ENCODE data around the gene SNX9.

Gene SNX9

DNA sequence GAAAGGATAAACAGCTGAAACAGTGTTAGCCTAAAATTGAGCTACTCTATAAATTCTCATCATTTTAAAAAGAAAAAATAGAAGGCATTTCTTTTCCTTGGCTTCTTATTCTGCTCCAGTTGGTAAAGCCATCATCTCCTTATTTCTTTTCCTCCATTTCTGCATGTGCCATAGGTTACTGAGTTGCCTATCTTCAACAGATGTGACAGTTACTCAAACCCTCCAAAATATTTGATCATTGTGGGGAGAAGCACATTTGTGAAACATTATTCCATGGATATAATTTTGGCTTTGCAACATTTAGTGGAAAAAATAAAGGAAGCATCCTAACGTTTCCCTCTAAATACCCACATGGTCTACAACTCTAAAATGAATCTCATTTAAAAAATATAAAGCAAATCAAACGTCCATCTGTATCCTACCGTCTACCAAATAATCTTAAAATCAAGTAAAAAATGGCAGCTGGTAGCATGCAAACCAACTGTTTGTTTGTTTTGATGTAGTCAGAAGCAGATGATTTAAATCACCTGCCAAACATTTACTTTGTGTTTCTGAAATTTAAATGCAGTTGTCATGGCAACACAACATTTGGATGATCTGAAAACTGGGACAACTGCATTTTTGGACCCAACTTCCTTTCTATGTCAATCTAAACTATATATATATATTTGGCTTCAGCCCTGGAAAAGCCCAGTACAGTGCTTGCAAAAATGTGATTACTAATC is 16.8 kb upstream of the SNX9 start:
- Histone ChIP-seq H3K36me3 (ENCODE audit: control insufficient read depth in 1 of 2, insufficient read depth in 2 of 2, low read length in 2 of 2) (no peaks in the 10 kb centered on the region), H3K27me3 (ENCODE audit: low read depth, low read length) (no peaks in the 10 kb centered on the region), H3K9me3 (ENCODE audit: control insufficient read depth in 1 of 2, low read length in 2 of 2) (peaks cover 0 to 4% of the 10 kb centered on the region in 2 donors), H3K4me3 (ENCODE audit: low read depth in 1 of 2, low read length in 2 of 2) (no peak overlapping the region), H3K27ac (ENCODE audit: low read length) (no peak overlapping the region), H3K4me1 (ENCODE audit: control insufficient read depth in 1 of 2, insufficient read depth in 2 of 2, low read length in 2 of 2) (no peaks in the 10 kb centered on the region)

DNA sequence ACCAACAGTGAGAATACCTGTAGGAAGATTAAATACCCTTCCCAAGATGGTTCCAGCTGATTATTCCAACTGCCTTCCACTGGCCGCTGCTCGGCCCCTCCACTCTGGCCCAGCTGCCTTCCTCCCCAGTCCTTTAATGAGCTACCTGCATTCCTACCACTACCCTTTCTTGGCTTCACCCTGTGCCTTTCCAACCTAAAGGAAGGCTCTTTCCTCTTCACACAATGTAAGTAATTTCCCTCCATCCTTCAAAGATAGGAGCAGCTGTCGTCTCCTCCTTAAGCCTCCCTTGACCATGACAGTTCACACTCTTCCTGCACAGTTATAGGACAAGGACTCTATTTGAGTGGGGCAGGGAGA is 16.2 kb upstream of the SNX9 start:
- Histone ChIP-seq H3K27ac (ENCODE audit: low read length) (no peak overlapping the region), H3K9me3 (ENCODE audit: control insufficient read depth in 1 of 2, low read length in 2 of 2) (peaks cover 0 to 4% of the 10 kb centered on the region in 2 donors)

DNA sequence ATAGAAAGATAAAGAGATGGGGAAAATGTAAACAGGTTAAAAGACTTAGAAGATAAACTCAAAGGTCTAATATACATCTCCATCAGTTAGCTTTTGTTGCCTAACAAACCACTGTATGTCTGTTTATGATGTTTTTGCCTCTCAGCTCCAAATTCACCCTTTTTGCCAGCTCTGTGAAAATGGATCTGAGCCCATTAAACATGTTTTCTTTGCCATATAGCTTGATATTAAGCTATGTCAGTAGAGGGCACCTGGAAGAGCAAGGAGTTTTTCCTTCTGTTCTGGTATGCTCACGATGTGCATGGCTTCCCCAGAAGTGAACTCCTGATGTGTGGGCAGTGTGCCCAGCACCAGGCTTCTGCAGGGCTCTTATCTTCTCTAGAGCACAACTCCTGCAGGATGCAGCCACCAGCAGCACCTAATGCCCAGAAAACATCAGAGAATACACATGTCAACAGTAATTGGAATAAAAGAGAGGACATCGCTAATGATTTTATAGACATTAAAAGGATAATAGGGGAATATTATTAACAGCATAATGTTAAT is 14.6 kb upstream of the SNX9 start:
- Histone ChIP-seq H3K4me3 (ENCODE audit: low read depth in 1 of 2, low read length in 2 of 2) (no peak overlapping the region), H3K36me3 (ENCODE audit: control insufficient read depth in 1 of 2, insufficient read depth in 2 of 2, low read length in 2 of 2) (no peaks in the 10 kb centered on the region), H3K27ac (ENCODE audit: low read length) (no peak overlapping the region), H3K4me1 (ENCODE audit: control insufficient read depth in 1 of 2, insufficient read depth in 2 of 2, low read length in 2 of 2) (peaks cover 0 to 5% of the 10 kb centered on the region in 2 donors), H3K27me3 (ENCODE audit: low read depth, low read length) (no peaks in the 10 kb centered on the region), H3K9me3 (ENCODE audit: control insufficient read depth in 1 of 2, low read length in 2 of 2) (peaks cover 0 to 4% of the 10 kb centered on the region in 2 donors)

More for the DNA sequence above, 16.2 kb upstream of the SNX9 start:
- H3K4me3 ChIP-seq (ENCODE audit: low read depth in 1 of 2, low read length in 2 of 2) = no peak overlapping the region
- no peaks in the 10 kb centered on the region for H3K27me3 ChIP-seq (ENCODE audit: low read depth, low read length)
- H3K4me1 ChIP-seq (ENCODE audit: control insufficient read depth in 1 of 2, insufficient read depth in 2 of 2, low read length in 2 of 2) = no peaks in the 10 kb centered on the region
- no peaks in the 10 kb centered on the region for H3K36me3 ChIP-seq (ENCODE audit: control insufficient read depth in 1 of 2, insufficient read depth in 2 of 2, low read length in 2 of 2)

DNA sequence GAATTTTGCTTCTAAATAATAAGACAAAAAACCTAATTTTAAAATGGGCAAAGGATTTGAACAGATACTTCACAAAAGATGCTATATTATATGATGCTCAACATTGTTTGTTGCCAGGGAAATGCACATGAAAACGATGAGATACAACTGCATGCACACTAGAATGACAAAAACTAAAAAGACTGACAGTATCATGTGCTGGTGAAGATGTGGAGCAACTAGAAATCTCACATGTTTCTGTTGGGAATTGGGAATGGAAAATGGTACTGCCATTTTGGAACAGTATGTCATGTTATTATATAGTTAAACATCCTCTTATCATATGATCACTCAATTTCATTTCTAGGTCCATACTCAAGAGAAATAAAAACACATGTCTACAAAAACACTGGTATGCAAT is 13.4 kb upstream of the SNX9 start:
- H3K4me1 ChIP-seq (ENCODE audit: control insufficient read depth in 1 of 2, insufficient read depth in 2 of 2, low read length in 2 of 2) = peaks cover 0 to 8% of the 10 kb centered on the region in 2 donors
- no peaks in the 10 kb centered on the region for H3K27me3 ChIP-seq (ENCODE audit: low read depth, low read length)
- H3K36me3 ChIP-seq (ENCODE audit: control insufficient read depth in 1 of 2, insufficient read depth in 2 of 2, low read length in 2 of 2) = no peaks in the 10 kb centered on the region
- H3K4me3 ChIP-seq (ENCODE audit: low read depth in 1 of 2, low read length in 2 of 2) = no peak overlapping the region
- no peak overlapping the region for H3K27ac ChIP-seq (ENCODE audit: low read length)
- peaks cover 0 to 4% of the 10 kb centered on the region in 2 donors for H3K9me3 ChIP-seq (ENCODE audit: control insufficient read depth in 1 of 2, low read length in 2 of 2)

DNA sequence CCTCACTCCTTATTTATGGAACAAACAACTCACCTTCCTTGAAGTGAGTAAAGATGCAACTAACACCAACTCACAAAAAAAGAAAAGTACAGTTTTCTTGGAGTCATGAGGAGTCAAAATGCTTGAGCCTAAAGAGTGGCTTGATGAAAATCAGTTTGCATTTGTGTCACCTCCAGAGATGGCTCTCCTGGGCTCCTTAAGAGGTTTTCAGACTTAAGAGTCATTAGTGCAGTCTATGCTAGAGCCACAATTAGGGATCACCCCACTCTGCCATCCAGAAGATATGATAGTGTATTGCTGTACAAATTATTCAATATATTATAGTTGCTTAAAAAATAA is 11.9 kb upstream of the SNX9 start:
- H3K4me1 ChIP-seq (ENCODE audit: control insufficient read depth in 1 of 2, insufficient read depth in 2 of 2, low read length in 2 of 2) = peaks cover 0 to 8% of the 10 kb centered on the region in 2 donors
- H3K27ac ChIP-seq (ENCODE audit: low read length) = no peak overlapping the region
- H3K4me3 ChIP-seq (ENCODE audit: low read depth in 1 of 2, low read length in 2 of 2) = no peak overlapping the region
- peaks cover 0 to 4% of the 10 kb centered on the region in 2 donors for H3K9me3 ChIP-seq (ENCODE audit: control insufficient read depth in 1 of 2, low read length in 2 of 2)
- H3K27me3 ChIP-seq (ENCODE audit: low read depth, low read length) = no peaks in the 10 kb centered on the region
- H3K36me3 ChIP-seq (ENCODE audit: control insufficient read depth in 1 of 2, insufficient read depth in 2 of 2, low read length in 2 of 2) = no peaks in the 10 kb centered on the region

DNA sequence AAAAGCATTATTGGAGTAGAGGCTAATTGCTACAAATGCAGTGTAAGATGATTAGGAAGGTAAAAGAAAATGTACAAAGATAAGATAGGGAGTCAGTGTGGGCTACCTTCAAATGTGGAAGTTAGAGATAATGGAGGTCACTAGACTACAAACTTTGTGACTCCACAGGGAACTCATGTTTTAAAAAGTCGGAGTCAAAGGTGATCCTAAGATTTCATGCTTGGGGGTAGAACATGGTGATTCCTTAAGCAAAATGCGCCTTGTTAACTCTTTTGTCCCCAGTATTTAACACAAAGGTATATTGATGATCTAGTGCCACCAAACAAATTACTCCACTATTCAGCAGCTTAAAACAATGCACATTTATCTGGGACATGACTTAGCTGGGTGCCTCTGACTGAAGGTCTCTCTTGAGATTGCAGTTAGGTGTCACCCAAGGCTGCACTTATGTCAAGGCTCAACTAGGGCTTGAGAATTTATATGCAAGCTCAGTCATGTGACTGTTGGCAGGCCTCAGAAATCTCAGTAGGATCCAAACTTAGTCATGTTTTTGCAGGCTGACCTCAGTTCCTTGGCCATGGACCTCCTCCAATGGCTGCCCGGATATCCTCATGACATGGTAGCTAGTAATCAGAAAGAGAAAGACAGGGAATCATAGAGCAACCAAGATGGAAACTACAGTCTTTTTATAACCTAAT is 11.4 kb upstream of the SNX9 start:
- H3K27ac ChIP-seq (ENCODE audit: low read length) = no peak overlapping the region
- H3K4me1 ChIP-seq (ENCODE audit: control insufficient read depth in 1 of 2, insufficient read depth in 2 of 2, low read length in 2 of 2) = peaks cover 0 to 8% of the 10 kb centered on the region in 2 donors
- no peaks in the 10 kb centered on the region for H3K36me3 ChIP-seq (ENCODE audit: control insufficient read depth in 1 of 2, insufficient read depth in 2 of 2, low read length in 2 of 2)
- H3K4me3 ChIP-seq (ENCODE audit: low read depth in 1 of 2, low read length in 2 of 2) = no peak overlapping the region
- peaks cover 0 to 4% of the 10 kb centered on the region in 2 donors for H3K9me3 ChIP-seq (ENCODE audit: control insufficient read depth in 1 of 2, low read length in 2 of 2)
- no peaks in the 10 kb centered on the region for H3K27me3 ChIP-seq (ENCODE audit: low read depth, low read length)

DNA sequence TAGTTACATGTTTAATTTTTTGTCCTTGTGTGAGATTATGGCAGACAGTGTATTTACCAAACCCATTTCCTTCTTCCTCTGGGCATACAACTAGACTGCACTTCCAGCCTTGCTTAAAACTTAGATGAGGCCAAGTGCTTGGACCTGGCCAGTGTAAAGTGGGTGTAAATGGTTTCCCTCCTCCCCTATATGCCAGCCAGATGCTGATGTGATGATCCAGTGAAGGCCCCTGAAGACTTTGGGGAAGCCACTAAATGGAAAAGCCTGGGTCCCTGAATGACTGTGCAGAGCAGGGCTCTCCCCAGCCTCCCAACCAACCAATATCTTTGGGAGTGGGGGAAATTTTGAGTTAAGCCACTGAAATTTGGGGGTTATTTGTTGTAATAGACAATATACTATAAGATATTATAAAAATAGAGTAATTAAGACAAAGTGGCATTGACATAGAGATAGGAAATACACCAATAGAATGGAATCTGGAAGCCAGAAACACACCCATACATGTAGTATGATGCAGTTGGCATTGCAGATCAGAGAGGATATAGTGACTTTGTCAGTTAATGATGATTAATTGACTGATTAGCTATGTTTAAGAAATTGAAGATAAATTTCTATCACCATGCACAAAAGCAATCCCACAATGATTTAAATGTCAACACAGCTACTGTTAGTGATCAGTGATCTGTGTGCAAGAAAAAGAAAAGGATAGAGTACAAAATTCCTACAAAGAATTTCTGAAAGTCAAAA is 10.4 kb upstream of the SNX9 start:
- Histone ChIP-seq H3K36me3 (ENCODE audit: control insufficient read depth in 1 of 2, insufficient read depth in 2 of 2, low read length in 2 of 2) (no peaks in the 10 kb centered on the region), H3K4me3 (ENCODE audit: low read depth in 1 of 2, low read length in 2 of 2) (no peak overlapping the region), H3K4me1 (ENCODE audit: control insufficient read depth in 1 of 2, insufficient read depth in 2 of 2, low read length in 2 of 2) (peaks cover 0 to 8% of the 10 kb centered on the region in 2 donors), H3K27me3 (ENCODE audit: low read depth, low read length) (no peaks in the 10 kb centered on the region), H3K27ac (ENCODE audit: low read length) (peak overlapping the region; percentile 49), H3K9me3 (ENCODE audit: control insufficient read depth in 1 of 2, low read length in 2 of 2) (peaks cover 0 to 4% of the 10 kb centered on the region in 2 donors)

DNA sequence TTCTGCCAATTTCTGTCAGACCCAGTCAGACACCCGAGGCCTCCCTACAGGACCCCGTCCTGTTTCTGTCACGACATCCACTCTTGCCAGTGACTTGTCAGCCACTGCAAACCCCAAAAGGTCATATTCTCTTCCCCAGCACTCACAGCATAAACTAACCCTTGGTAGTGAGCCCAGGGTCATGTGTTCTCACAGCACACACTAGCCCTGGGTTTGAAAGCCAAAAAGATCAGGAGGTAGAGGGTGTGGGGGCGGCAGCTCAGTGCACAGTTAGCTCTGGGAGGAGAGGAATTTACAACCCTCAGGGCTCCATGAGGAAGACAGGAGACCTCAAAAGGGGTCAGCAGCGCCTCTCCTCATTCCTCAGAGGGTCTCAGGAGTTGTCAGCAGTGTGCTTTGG is 9.9 kb upstream of the SNX9 start:
- peaks cover 0 to 4% of the 10 kb centered on the region in 2 donors for H3K9me3 ChIP-seq (ENCODE audit: control insufficient read depth in 1 of 2, low read length in 2 of 2)
- H3K27ac ChIP-seq (ENCODE audit: low read length) = peak overlapping the region; percentile 49
- H3K36me3 ChIP-seq (ENCODE audit: control insufficient read depth in 1 of 2, insufficient read depth in 2 of 2, low read length in 2 of 2) = no peaks in the 10 kb centered on the region
- H3K4me1 ChIP-seq (ENCODE audit: control insufficient read depth in 1 of 2, insufficient read depth in 2 of 2, low read length in 2 of 2) = peaks cover 0 to 8% of the 10 kb centered on the region in 2 donors
- H3K27me3 ChIP-seq (ENCODE audit: low read depth, low read length) = no peaks in the 10 kb centered on the region
- no peak overlapping the region for H3K4me3 ChIP-seq (ENCODE audit: low read depth in 1 of 2, low read length in 2 of 2)

DNA sequence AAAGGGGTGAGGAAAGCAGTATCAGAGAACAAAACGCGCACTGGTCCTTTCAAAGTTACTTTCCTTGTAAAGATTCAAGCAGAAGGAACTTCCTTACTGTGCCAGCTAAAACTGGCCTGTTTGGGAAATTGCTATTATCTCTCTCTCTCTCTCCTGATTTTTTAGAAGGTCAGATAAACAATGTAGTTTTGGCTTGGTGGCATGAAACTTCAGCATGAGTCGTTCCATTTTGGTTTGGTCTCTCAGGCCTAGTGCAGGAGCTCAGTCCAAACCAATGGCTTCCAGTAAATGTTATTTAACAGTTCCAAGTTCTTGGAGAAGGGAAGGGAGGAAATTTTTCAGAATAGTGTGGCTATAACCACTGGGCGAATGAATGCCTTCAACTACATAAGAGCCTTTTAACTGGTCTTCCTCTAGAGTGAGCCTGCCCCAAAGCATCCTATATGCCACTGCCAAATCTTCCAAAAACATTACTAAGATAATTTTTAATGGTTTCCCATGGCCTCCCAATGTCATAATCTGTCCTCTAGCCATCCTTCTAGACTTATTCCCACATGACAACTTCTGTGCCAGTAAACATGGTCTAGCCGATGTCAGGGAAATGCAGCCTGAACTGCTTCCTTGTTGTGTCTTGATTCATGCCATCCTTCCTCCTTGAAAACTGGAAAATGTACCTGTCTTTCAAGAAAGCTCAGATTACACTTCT is 9.1 kb upstream of the SNX9 start:
- H3K27ac ChIP-seq (ENCODE audit: low read length) = peak overlapping the region; percentile 49
- H3K4me1 ChIP-seq (ENCODE audit: control insufficient read depth in 1 of 2, insufficient read depth in 2 of 2, low read length in 2 of 2) = peaks cover 0 to 8% of the 10 kb centered on the region in 2 donors
- no peak overlapping the region for H3K4me3 ChIP-seq (ENCODE audit: low read depth in 1 of 2, low read length in 2 of 2)
- H3K27me3 ChIP-seq (ENCODE audit: low read depth, low read length) = no peaks in the 10 kb centered on the region
- no peaks in the 10 kb centered on the region for H3K36me3 ChIP-seq (ENCODE audit: control insufficient read depth in 1 of 2, insufficient read depth in 2 of 2, low read length in 2 of 2)
- no peaks in the 10 kb centered on the region for H3K9me3 ChIP-seq (ENCODE audit: control insufficient read depth in 1 of 2, low read length in 2 of 2)

DNA sequence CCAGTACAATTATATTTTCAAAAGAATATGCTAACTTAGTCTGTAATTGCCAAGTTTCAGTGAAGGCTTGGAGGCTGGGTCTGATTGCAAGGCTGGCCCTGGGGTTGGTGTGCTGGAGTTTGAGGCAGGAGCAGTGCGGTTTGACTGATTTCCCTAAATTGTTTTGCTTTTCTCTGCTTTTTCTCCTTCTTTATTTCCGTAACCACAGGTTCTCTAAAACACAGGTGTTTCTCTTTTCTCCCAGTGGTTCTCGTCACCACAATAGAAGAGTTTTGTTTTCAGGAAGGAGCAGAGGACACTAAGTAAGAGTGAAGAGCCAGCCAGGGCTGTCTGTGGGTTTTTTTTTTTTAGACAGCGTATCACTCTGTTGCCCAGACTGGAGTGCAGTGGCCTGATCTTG is 8.2 kb upstream of the SNX9 start:
- no peak overlapping the region for H3K4me3 ChIP-seq (ENCODE audit: low read depth in 1 of 2, low read length in 2 of 2)
- no peaks in the 10 kb centered on the region for H3K27me3 ChIP-seq (ENCODE audit: low read depth, low read length)
- H3K9me3 ChIP-seq (ENCODE audit: control insufficient read depth in 1 of 2, low read length in 2 of 2) = no peaks in the 10 kb centered on the region
- H3K36me3 ChIP-seq (ENCODE audit: control insufficient read depth in 1 of 2, insufficient read depth in 2 of 2, low read length in 2 of 2) = no peaks in the 10 kb centered on the region
- peak overlapping the region; percentile 40 for H3K27ac ChIP-seq (ENCODE audit: low read length)
- peaks cover 0 to 8% of the 10 kb centered on the region in 2 donors for H3K4me1 ChIP-seq (ENCODE audit: control insufficient read depth in 1 of 2, insufficient read depth in 2 of 2, low read length in 2 of 2)
